Measurements from ENCODE around the gene AP1B1.

DNA sequence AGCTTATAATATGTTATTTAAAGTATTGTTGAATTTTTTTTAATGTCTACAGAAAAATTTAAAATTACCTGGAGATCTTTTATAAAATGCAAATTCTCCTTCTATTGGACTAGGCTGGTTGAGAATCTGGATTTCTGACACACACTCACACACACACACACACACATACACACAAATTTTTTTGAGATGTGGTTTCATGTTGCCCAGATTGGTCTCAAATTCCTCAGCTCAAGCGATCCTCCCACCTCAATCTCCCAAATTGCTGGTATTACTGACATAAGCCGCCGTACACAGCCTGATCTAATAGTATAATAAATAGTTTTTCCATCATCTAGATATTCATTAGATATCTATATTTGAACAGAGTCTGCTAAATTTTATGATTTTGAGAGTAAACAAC lies 45.5 kb upstream of the AP1B1 start:
- no peak for TF ChIP-seq RCOR1 (IDR thresholded peaks at IDR 0.05; ENCODE audit: low read depth, low read length)
- no peak for TF ChIP-seq CBX8 (IDR thresholded peaks at IDR 0.05)
- TF ChIP-seq CTCF (IDR thresholded peaks at IDR 0.05) = no peak
- TF ChIP-seq EP300 (IDR thresholded peaks at IDR 0.05) = no peak
- TF ChIP-seq SMC3 (IDR thresholded peaks at IDR 0.05) = no peak
- no peak for TF ChIP-seq RFX5 (IDR thresholded peaks at IDR 0.05)

All from A549 (cell line).